Central memory CD8-positive, alpha-beta T cell (primary cell): Measurements from ENCODE around the gene RBBP8NL.

Experiments
- ATAC-seq: fragments of 150-1000 bp; cut with Tn5 transposase; replicated peaks from 2 replicates; pipeline ENCODE4 v1.10.0; 2022; ENCODE audit warnings: mild to moderate bottlenecking, moderate FRiP score, moderate number of reproducible peaks; ENCODE audit not compliant: poor library complexity, severe bottlenecking; ENCODE audit errors: extremely low read depth
- DNase-seq, 2 donors: peaks; one replicate each; pipeline ENCODE4 v3.0.0; 2021; ENCODE audit warnings: low spot score in 2 of 2
- H3K27ac Mint-ChIP-seq: one replicate; pipeline ENCODE4 v1.8.0; 2022; ENCODE audit warnings: low read depth, mild to moderate bottlenecking, moderate library complexity, mixed read lengths
- H3K27me3 Mint-ChIP-seq: one replicate; pipeline ENCODE4 v1.8.0; 2022; ENCODE audit warnings: mixed read lengths
- H3K36me3 Mint-ChIP-seq: one replicate; pipeline ENCODE4 v1.8.0; 2022; ENCODE audit warnings: mild to moderate bottlenecking, moderate library complexity, mixed read lengths; ENCODE audit not compliant: insufficient read depth
- H3K4me1 Mint-ChIP-seq: one replicate; pipeline ENCODE4 v1.8.0; 2022; ENCODE audit warnings: mixed read lengths
- H3K4me3 Mint-ChIP-seq: one replicate; pipeline ENCODE4 v1.8.0; 2022; ENCODE audit warnings: mild to moderate bottlenecking, moderate library complexity, mixed read lengths
- H3K9me3 Mint-ChIP-seq: one replicate; pipeline ENCODE4 v1.8.0; 2022; ENCODE audit warnings: mixed read lengths

The RBBP8NL gene

DNA sequence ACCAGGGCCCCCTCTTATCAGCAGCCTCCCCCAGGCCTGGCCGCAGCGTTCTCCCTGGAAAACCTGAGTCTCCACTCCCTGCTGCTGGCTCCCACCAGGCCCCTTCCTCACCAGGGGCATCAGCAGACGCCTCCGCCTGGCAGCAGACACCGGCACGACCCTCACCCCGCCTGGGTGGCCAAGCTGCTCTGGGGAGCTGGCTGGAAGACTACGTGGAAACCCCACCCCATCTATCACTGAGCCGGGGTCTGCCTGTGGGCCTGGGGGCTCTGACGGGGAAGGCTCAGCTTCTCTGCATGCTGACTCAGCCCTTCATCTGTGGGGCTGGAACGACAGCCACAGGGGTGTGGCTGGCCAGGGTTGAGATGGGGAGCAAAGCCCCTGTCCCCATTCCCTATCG lies 19.1 kb upstream of the RBBP8NL start:
- Mint-ChIP-seq H3K4me1 (no peaks in the 10 kb centered on the region), H3K27ac (no peak overlapping the region), H3K36me3 (no peaks in the 10 kb centered on the region), H3K9me3 (no peaks in the 10 kb centered on the region), H3K4me3 (no peak overlapping the region), H3K27me3 (peaks cover 51% of the 10 kb centered on the region)
- DNase-seq (no peak), ATAC-seq (no peak)

DNA sequence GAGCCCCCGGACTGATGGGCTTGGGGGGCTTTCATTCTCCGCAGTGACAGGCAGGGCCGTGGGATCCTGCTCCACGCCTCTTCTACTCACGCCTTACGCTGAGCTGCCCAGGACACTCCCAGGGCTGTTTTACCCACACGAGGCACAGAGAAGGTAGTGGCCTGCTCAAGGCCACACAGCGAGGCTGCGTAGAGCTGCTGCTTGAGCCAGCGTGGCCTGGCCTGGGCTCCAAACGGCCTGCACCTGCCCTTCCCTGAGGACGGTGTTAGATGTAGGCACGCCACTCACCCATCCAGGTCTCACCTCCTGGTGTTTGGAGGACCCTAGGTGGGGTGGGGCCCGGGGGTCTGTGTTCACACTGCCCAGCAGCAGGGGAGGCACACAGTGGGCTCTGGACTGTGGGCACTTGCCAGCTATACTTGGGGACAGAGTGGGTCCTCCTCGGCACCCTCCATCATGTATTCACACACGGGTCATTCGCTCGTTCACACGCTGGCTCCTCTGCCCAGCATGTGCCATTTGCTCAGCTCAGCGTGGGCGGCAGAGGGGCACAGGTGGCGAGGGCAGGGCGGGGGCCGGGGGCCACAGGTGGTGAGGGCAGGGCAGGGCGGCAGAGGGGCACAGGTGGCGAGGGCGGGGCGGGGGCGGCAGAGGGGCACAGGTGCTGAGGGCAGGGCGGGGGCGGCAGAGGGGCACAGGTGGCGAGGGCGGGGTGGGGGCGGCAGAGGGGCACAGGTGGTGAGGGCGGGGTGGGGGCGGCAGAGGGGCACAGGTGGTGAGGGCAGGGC lies 18.4 kb upstream of the RBBP8NL start:
- no peak for DNase-seq
- Mint-ChIP-seq H3K27me3 (peaks cover 51% of the 10 kb centered on the region), H3K27ac (no peak overlapping the region), H3K9me3 (no peaks in the 10 kb centered on the region), H3K4me3 (no peak overlapping the region), H3K36me3 (no peaks in the 10 kb centered on the region), H3K4me1 (no peaks in the 10 kb centered on the region)
- no peak for ATAC-seq

DNA sequence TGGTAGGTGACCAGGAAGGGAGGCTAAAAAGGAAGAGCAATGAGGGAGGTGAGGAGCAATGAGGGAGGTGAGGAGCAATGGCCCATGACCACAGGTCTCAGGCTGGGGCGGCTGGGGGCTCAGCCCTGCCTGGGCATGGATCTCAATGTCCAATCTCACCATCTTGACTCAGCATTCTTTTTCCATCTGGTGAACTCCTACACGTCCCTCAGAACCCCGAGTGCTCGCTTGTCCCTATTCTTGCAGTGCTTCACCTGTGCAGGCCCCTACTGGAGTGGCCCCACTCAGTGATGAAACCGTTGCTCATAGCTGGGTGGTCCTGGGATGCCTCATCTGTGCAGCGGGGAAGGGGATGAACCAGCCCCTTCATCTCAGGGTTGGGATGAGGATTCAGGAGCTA lies 16.9 kb upstream of the RBBP8NL start:
- no peak for DNase-seq
- H3K36me3 Mint-ChIP-seq, result no peaks in the 10 kb centered on the region
- H3K27ac Mint-ChIP-seq, result no peak overlapping the region

DNA sequence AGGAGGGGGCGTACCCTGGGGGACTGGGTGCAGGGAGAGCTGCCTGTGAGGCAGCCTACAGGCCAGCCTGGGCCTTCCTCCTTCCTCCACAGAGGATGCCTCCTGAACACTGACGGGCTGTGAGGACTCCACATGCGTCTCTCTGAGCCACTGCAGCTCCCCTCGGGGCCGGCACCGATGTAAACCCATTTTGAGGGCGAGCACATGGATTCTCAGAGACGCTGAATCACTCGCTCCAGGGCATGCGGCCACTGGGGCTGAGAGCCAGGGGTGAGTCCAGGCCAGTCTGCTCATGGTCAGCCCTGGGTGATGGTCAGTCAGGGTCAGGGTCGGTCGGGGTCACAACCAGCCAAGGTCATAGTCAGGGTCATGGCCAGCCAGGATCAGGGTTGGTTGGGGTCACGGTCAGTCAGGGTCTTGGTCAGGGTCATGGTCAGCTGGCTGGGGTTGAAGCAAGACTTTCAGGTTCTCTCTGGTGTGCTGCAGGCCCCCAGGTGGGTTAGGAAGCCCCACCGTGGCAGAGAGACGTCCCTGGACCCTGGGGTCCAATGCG lies 14.7 kb upstream of the RBBP8NL start:
- Mint-ChIP-seq H3K9me3 (no peaks in the 10 kb centered on the region), H3K36me3 (no peaks in the 10 kb centered on the region), H3K27ac (no peak overlapping the region), H3K4me1 (no peaks in the 10 kb centered on the region), H3K4me3 (no peak overlapping the region), H3K27me3 (peaks cover 56% of the 10 kb centered on the region)
- ATAC-seq (no peak), DNase-seq (no peak)

More for the DNA sequence above, 16.9 kb upstream of the RBBP8NL start:
- Mint-ChIP-seq H3K9me3 (no peaks in the 10 kb centered on the region), H3K27me3 (peaks cover 43% of the 10 kb centered on the region), H3K4me1 (no peaks in the 10 kb centered on the region), H3K4me3 (no peak overlapping the region)
- no peak for ATAC-seq

DNA sequence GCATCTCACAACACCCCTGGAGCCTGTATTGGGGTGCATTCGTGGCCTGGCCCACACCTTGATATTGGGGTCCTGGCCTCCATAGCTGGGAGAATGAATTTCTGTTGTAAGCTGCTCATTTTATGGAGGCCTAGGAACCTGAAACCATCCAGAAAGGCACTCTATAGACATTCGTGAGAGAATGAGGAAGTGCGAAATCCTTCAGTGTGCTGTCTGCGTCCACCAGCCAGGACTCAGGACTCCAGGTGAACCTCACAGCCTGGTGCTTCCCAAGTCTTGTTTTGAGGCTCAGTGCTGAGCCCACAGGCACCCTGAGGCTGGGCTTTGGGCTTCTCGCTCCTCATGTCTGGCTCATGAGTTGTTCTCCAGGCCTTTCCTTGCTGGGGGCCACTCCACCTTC lies 11.9 kb upstream of the RBBP8NL start:
- ATAC-seq (no peak), DNase-seq (no peak)
- H3K27ac Mint-ChIP-seq, result no peak overlapping the region
- H3K27me3 Mint-ChIP-seq, result peaks cover 67% of the 10 kb centered on the region
- H3K9me3 Mint-ChIP-seq, result no peaks in the 10 kb centered on the region
- no peaks in the 10 kb centered on the region for H3K36me3 Mint-ChIP-seq
- no peak overlapping the region for H3K4me3 Mint-ChIP-seq
- no peaks in the 10 kb centered on the region for H3K4me1 Mint-ChIP-seq

DNA sequence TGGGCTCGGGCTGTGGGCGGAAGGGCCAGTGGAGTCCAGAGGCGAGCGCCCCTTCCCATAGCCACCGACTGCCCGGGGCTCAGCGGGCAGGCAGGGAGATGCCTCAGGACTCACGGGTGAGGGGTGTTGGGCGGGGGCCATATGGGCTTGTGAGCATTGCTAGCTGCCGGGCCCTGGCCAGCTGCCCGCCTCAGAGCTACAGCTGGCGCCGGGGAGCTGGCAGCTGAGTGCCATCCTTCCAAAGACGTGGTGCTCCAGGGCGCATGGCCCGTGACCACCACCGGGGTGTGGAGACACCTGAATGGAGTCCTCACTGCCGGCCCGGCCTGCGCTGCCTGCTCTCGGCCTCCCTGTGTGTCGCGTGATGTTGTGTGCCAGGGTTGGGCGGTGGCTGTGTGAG lies 10.6 kb upstream of the RBBP8NL start:
- Mint-ChIP-seq H3K4me1 (no peaks in the 10 kb centered on the region), H3K9me3 (no peaks in the 10 kb centered on the region), H3K36me3 (no peaks in the 10 kb centered on the region), H3K27ac (no peak overlapping the region), H3K27me3 (peaks cover 67% of the 10 kb centered on the region), H3K4me3 (no peak overlapping the region)
- ATAC-seq (no peak), DNase-seq (no peak)

DNA sequence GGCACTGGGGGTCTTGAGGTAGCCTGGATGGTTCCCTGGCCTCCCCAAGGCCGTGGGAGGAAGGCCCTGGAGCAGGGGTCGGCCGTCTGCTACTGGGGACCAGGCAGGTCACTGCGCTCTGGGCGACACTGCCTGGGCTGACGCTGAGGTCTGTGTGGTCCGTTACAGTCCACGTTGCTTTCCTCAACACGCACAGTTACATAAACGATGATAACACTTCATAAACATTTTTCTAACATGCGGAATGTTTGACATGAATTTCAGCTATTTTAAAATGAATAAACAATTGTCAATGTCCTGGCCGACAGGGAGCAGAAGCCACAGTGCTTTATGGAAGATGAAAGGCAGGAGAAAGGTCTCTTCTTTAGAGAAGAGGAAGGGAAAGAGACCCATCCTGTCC lies 10.2 kb upstream of the RBBP8NL start:
- Mint-ChIP-seq H3K27me3 (peaks cover 67% of the 10 kb centered on the region), H3K36me3 (no peaks in the 10 kb centered on the region), H3K4me1 (no peaks in the 10 kb centered on the region), H3K9me3 (no peaks in the 10 kb centered on the region), H3K27ac (no peak overlapping the region), H3K4me3 (no peak overlapping the region)
- DNase-seq, result no peak
- ATAC-seq, result no peak

DNA sequence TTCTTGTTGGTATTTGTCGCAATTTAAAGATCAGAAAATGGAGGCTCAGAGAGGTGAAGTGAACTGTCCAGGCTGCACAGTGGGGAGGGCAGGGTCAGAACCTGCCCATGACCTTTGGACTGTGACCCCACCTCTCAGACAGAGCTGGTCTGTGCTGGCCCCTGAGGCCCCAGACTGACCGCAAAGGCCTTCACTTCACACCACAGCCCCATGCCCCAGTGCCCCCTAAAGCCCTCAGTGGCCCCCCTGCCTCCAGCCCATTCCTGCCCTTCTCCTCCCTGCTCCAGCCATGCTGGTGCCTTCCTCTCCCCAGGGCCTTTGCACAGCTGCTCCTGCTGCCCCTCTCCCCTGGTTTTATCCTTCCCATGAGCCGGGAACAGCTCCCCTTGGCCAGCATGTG lies 9.4 kb upstream of the RBBP8NL start:
- Mint-ChIP-seq H3K9me3 (no peaks in the 10 kb centered on the region), H3K36me3 (no peaks in the 10 kb centered on the region), H3K4me3 (no peak overlapping the region), H3K4me1 (no peaks in the 10 kb centered on the region), H3K27me3 (peaks cover 64% of the 10 kb centered on the region), H3K27ac (no peak overlapping the region)
- no peak for ATAC-seq
- no peak for DNase-seq

DNA sequence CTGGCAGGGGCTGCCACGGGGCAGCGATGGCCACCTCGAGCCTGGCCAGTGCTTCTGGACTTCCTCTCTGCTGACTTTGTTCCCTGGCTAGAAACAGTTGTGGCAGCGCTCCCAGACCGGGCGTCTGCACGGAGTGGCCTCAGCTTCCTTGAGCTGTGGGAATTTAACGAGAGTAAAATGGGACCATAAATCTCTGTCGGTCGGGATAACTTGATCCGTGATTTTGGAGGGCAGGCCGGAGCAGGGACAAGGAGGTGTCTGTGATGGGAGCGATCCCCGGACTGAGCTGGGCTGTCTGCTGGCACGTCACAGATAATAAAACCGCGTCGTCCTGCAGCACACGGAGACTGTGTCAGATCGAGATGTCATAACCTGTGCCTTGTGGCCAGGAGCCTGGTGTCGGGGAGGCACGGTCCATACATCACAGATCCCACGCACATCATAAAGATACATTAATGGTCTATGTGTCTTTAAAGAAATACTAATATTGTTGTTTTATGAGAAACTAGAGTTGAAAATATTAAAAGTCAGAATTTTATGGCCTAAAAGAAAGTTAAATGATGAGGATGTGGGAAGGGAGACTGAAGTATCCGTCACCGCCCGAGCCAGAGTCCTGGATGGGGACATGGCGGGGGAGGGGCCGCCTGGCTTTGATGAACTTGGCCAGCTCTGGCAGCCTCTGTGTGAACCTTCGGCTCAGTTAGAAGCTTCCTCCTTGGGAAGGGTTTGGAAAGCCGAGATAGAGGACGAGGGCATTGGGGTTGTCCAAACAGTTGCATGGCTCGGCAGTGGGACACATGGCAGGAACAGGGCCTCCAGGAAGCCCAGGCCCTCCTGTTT lies 6.5 kb upstream of the RBBP8NL start:
- H3K4me3 Mint-ChIP-seq, result no peak overlapping the region
- no peak for ATAC-seq
- no peaks in the 10 kb centered on the region for H3K36me3 Mint-ChIP-seq
- no peaks in the 10 kb centered on the region for H3K4me1 Mint-ChIP-seq
- no peak overlapping the region for H3K27ac Mint-ChIP-seq
- no peak for DNase-seq
- H3K9me3 Mint-ChIP-seq, result no peaks in the 10 kb centered on the region
- peaks cover 71% of the 10 kb centered on the region for H3K27me3 Mint-ChIP-seq

DNA sequence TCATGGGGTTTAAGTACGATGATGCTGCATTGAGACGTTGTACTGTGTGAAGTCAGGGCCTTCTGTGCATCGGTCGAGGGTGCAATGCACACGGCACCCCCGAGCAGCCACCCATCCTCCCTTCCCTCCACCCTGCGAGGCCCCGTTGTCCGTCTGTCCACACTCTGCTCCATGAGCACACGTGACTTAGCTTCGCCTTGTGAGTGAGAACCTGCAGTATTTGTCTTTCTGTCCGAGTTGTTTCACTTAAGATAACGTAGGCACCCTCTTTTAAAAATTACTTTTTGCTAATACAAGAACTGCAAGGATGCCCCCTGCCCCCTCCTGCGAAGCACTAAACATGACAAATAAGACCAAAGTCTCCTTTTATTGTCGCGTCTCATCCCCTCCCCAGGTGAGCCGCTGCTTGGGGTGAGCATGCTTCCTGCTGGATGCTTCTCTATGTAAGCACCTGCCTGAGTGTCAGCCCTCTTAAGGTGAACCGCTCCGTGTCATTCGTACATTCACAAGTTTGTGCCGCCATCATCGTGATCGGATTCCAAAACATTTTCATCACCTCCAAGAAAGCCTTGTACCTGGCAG lies 3.6 kb upstream of the RBBP8NL start:
- ATAC-seq (no peak), DNase-seq (no peak)
- H3K27me3 Mint-ChIP-seq, result peaks cover 48% of the 10 kb centered on the region
- H3K9me3 Mint-ChIP-seq, result no peaks in the 10 kb centered on the region
- no peak overlapping the region for H3K4me3 Mint-ChIP-seq
- H3K4me1 Mint-ChIP-seq, result no peaks in the 10 kb centered on the region
- no peak overlapping the region for H3K27ac Mint-ChIP-seq
- H3K36me3 Mint-ChIP-seq, result no peaks in the 10 kb centered on the region

DNA sequence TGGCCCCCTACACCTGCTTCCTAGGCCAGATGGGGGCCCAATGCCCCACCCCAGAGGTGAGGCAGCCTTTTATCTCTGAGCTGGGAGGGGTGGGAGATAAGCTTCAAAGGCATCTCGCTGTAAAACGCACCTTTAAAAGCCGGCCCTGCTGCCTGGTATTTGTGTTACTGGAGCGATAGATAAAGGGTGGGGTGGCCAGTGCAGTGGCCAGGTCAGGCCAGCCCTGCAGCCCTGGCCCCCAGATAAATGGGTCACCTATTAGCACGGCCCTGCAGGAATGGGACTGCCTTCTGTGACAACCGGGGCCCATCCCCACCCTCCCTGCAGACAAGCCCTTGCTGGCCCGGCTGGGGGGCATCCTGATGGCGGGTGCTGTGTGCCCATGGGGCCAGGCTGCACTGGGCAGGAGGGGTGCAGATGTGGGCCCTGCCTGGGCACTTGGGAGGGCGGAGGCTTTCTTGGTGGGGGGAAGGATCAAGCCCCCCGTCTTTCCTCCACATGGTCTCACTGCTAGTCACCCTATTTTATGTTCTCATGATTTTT lies 3.0 kb upstream of the RBBP8NL start:
- H3K27ac Mint-ChIP-seq, result no peak overlapping the region
- no peaks in the 10 kb centered on the region for H3K9me3 Mint-ChIP-seq
- H3K4me1 Mint-ChIP-seq, result no peaks in the 10 kb centered on the region
- DNase-seq (no peak), ATAC-seq (no peak)
- H3K36me3 Mint-ChIP-seq, result no peaks in the 10 kb centered on the region
- H3K4me3 Mint-ChIP-seq, result no peak overlapping the region
- peaks cover 43% of the 10 kb centered on the region for H3K27me3 Mint-ChIP-seq

DNA sequence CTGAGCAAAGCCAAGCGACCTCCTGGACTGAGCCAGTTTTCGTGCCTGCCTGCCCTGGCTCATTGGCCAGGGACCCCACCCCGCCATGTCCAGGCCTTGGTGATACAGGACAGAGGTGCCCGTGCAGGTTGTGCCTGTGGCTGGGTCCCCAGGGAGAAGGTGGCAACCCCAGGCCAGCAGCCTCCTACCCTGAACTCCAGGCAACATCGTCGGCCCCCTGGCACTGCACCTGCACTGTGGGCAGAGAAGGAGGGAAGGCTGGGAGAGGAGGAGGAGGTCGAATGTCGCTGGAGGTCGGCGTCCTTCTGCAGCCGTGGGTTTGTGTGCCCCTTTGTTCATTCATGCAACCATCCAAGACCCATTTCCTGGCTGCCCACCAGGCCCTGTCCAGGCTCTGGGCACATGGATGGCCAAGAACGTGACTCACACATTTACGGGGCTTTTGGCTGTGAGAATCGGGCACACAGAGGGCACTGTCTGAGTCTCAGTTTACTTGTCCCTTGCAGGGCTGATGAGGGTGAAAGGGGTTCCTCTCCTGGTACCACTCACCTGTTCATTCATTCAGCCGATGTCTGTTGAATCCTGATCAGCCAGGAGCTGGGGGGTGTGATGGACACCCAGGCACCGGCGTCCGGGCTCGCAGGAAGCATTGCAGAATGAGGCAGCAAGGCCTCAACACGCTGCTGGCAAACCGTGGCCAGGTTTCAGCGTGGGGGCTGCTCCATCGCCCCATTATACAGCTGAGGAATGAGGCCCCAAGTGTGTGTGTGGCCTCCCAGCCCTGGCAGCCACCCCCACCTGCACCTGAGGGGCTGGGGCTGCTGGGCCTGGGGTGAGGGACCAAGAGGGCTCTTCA lies 2.3 kb upstream of the RBBP8NL start:
- Mint-ChIP-seq H3K36me3 (no peaks in the 10 kb centered on the region), H3K4me3 (no peak overlapping the region), H3K4me1 (no peaks in the 10 kb centered on the region), H3K27me3 (peaks cover 36% of the 10 kb centered on the region), H3K9me3 (no peaks in the 10 kb centered on the region), H3K27ac (no peak overlapping the region)
- no peak for ATAC-seq
- no peak for DNase-seq
